Measurements from ENCODE around the gene MTSS2.
"Not testable (repeated sequence)": the region's sequence is repeated elsewhere in the genome, so short reads cannot be mapped to it uniquely, and the experiment has no call there.

MTSS2 gene

GRCh38 chr16:70644763-70645597 lies 40.9 kb downstream of the MTSS2 start:
- Histone ChIP-seq H3K4me3 (ENCODE audit: low read depth in 1 of 2, low read length in 1 of 2) (no peak overlapping the region), H3K4me1 (ENCODE audit: control insufficient read depth in 1 of 2, insufficient read depth in 1 of 2, low read depth in 1 of 2, low read length in 1 of 2) (no peaks in the 10 kb centered on the region), H3K27me3 (no peaks in the 10 kb centered on the region), H3K36me3 (no peaks in the 10 kb centered on the region), H3K9me3 (no peaks in the 10 kb centered on the region), H3K27ac (no peak overlapping the region)
- no peak for TF ChIP-seq CTCF (IDR thresholded peaks at IDR 0.05)

DNA sequence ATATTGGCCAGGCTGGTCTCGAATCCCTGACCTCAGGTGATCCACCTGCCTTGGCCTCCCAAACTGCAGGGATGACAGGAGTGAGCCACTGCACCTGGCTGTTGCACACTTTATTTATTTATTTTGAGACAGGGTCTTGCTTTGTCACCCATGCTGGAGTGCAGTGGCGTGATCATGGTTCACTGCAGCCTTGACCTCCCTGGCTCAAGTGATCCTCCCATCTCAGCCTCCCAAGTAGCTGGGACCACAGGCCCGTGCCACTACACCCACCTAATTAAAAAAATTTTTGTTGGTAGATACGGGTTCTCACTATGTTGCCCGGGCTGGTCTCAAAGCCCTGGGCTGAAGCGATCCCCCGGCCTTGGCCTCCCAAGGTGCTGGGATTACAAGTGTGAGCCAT lies 42.6 kb downstream of the MTSS2 start:
- H3K9me3 ChIP-seq; H3K36me3 ChIP-seq; H3K4me1 ChIP-seq (ENCODE audit: control insufficient read depth in 1 of 2, insufficient read depth in 1 of 2, low read depth in 1 of 2, low read length in 1 of 2); H3K27ac ChIP-seq; H3K4me3 ChIP-seq (ENCODE audit: low read depth in 1 of 2, low read length in 1 of 2); H3K27me3 ChIP-seq: not testable (repeated sequence)

- no peaks in the 10 kb centered on the region for H3K9me3 ChIP-seq
- no peak for TF ChIP-seq CTCF (IDR thresholded peaks at IDR 0.05)
These were observed 43.2 kb downstream of the MTSS2 start for GRCh38 chr16:70642633-70643032.

DNA sequence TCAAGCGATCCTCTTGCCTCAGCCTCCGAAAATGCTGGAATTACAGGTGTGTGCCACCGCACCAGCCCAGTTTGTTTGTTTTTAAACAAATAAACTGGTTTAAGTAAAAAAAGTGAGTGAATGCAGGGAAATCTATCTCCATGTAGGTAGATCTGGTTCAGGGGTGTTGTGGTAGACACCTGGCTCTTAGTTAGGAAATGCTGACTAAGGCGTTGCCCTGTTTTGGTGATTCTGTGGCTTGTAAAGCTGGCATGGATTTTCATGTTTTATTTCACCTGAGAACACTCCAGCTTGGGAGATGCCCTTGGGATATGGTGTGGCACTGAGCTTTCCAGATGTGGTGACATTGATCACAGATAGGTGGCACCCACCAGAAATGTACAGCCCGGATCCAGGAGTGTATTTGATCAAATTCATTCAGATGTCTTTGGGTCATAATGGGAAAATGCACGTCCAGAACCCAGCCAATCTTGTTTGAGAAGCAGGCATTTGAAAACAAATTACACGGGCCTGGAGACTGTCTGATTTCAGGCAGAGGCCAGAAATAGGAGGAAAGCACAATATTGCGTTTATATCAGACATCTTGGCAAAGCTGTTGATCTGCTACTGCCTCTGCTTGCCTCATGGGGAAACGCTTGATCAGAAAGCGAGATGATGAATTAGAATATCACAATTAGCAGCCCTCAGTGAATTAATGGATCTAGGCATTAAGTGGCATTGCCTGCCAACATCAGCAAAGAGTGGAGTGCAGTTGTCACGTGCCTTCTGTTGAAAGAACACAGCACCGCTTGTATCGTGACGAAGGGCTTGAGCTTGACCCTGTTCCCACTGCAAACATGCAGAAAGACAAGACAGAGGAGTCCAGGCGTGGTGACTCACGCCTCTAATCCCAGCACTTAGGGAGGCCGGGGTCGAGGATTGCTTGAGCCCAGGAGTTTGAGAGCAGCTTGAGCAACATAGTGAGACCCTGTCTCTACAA lies 46.8 kb downstream of the MTSS2 start:
- no peak overlapping the region for H3K4me3 ChIP-seq (ENCODE audit: low read depth in 1 of 2, low read length in 1 of 2)
- H3K27me3 ChIP-seq = no peaks in the 10 kb centered on the region
- no peaks in the 10 kb centered on the region for H3K9me3 ChIP-seq
- TF ChIP-seq CTCF (IDR thresholded peaks at IDR 0.05) = no peak
- no peak overlapping the region for H3K27ac ChIP-seq
- H3K36me3 ChIP-seq = no peaks in the 10 kb centered on the region
- no peaks in the 10 kb centered on the region for H3K4me1 ChIP-seq (ENCODE audit: control insufficient read depth in 1 of 2, insufficient read depth in 1 of 2, low read depth in 1 of 2, low read length in 1 of 2)

More at GRCh38 chr16:70642633-70643032, 43.2 kb downstream of the MTSS2 start:
- no peak overlapping the region for H3K4me3 ChIP-seq (ENCODE audit: low read depth in 1 of 2, low read length in 1 of 2)
- H3K27me3 ChIP-seq = no peaks in the 10 kb centered on the region
- no peaks in the 10 kb centered on the region for H3K4me1 ChIP-seq (ENCODE audit: control insufficient read depth in 1 of 2, insufficient read depth in 1 of 2, low read depth in 1 of 2, low read length in 1 of 2)
- no peaks in the 10 kb centered on the region for H3K36me3 ChIP-seq
- H3K27ac ChIP-seq = no peak overlapping the region

All from neutrophil (primary cell).